GM12892 (cell line): ENCODE data around the gene SLC24A3.
A peak's percentile ranks its signal among the peaks of the same experiment; 100 is the strongest.

ENCODE experiments used
- DNase-seq: peaks from one replicate; pipeline ENCODE4 v3.0.0; 2011; ENCODE audit not compliant: insufficient read length
- FAIRE-seq: peaks from 2 replicates; lab custom pipeline; 2011; peaks lifted over from hg19 to GRCh38; lab: Jason Lieb, UNC
- POLR2A ChIP-seq: IDR thresholded peaks from 2 replicates; pipeline ENCODE4 v1.6.1; 2011; ENCODE audit warnings: low read depth, low read length, control low read depth
- POLR2AphosphoS5 ChIP-seq: IDR thresholded peaks from 2 replicates; pipeline ENCODE4 v1.6.1; 2011; ENCODE audit warnings: low read depth, low read length, control low read depth
- TAF1 ChIP-seq: IDR thresholded peaks from 2 replicates; pipeline ENCODE4 v1.6.1; 2011; ENCODE audit warnings: low read depth, mild to moderate bottlenecking, control low read depth, low read length, borderline replicate concordance

SLC24A3 gene

GRCh38 chr20:19382386-19383340, 170.2 kb downstream of the SLC24A3 start:
- DNase-seq, result no peak
- TF ChIP-seq TAF1 (no peak), POLR2A (no peak), POLR2AphosphoS5 (no peak)
- no peak for FAIRE-seq

- TF ChIP-seq POLR2AphosphoS5 (no peak), TAF1 (no peak), POLR2A (no peak)
- FAIRE-seq (no peak), DNase-seq (no peak)
These were observed 172.5 kb downstream of the SLC24A3 start for GRCh38 chr20:19384940-19385339.

- FAIRE-seq, result no peak
- TF ChIP-seq POLR2A (no peak), TAF1 (no peak), POLR2AphosphoS5 (no peak)
- DNase-seq, result no peak
These were observed 174.8 kb downstream of the SLC24A3 start for GRCh38 chr20:19387251-19387650.

- DNase-seq (no peak), FAIRE-seq (peak; percentile 9)
- TF ChIP-seq POLR2AphosphoS5 (no peak), TAF1 (no peak), POLR2A (no peak)
These were observed 180.1 kb downstream of the SLC24A3 start for GRCh38 chr20:19392344-19393130.

- no peak for FAIRE-seq
- DNase-seq, result no peak
- TF ChIP-seq TAF1 (no peak), POLR2AphosphoS5 (no peak), POLR2A (no peak)
These were observed 184.1 kb downstream of the SLC24A3 start for GRCh38 chr20:19396460-19397081.

- no peak for FAIRE-seq
- TF ChIP-seq POLR2AphosphoS5, result no peak
- no peak for TF ChIP-seq POLR2A
- no peak for TF ChIP-seq TAF1
These were observed 184.8 kb downstream of the SLC24A3 start for GRCh38 chr20:19397226-19397625.

GRCh38 chr20:19397666-19398065, 185.2 kb downstream of the SLC24A3 start:
- FAIRE-seq (peak; percentile 9), DNase-seq (peak; percentile 3)
- TF ChIP-seq POLR2A, result no peak
- no peak for TF ChIP-seq POLR2AphosphoS5
- no peak for TF ChIP-seq TAF1

More at GRCh38 chr20:19397226-19397625, 184.8 kb downstream of the SLC24A3 start:
- no peak for DNase-seq

- TF ChIP-seq TAF1 (no peak), POLR2A (no peak), POLR2AphosphoS5 (no peak)
- no peak for FAIRE-seq
- no peak for DNase-seq
These were observed 188.7 kb downstream of the SLC24A3 start for GRCh38 chr20:19401096-19401495.

GRCh38 chr20:19403549-19403948, 191.1 kb downstream of the SLC24A3 start:
- FAIRE-seq, result no peak
- TF ChIP-seq POLR2AphosphoS5 (no peak), POLR2A (no peak), TAF1 (no peak)
- no peak for DNase-seq

- no peak for FAIRE-seq
- no peak for TF ChIP-seq TAF1
- no peak for TF ChIP-seq POLR2AphosphoS5
- no peak for TF ChIP-seq POLR2A
- no peak for DNase-seq
These were observed 192.4 kb downstream of the SLC24A3 start for GRCh38 chr20:19404826-19405225.

- DNase-seq, result no peak
- TF ChIP-seq POLR2AphosphoS5, result no peak
- no peak for FAIRE-seq
These were observed 193.5 kb downstream of the SLC24A3 start for GRCh38 chr20:19405958-19406357.
